Glutamatergic neuron (in vitro differentiated cells): ENCODE results near the gene TCERG1L. TPM values are rescaled to one million over a fixed set of nuclear protein-coding genes. Genes with fewer than 3 reads are reported as not detected.

Source experiments
- DNase-seq: peaks from one replicate; pipeline ENCODE4 v3.0.0; 2022
- H3K27ac Mint-ChIP-seq: one replicate; pipeline ENCODE4 v1.8.0; 2020; ENCODE audit warnings: mild to moderate bottlenecking, mixed read lengths, inconsistent platforms; ENCODE audit not compliant: unreplicated experiment
- H3K27me3 Mint-ChIP-seq: one replicate; pipeline ENCODE4 v1.8.0; 2020; ENCODE audit warnings: mild to moderate bottlenecking, moderate library complexity, mixed read lengths, inconsistent platforms; ENCODE audit not compliant: unreplicated experiment
- H3K36me3 Mint-ChIP-seq: one replicate; pipeline ENCODE4 v1.8.0; 2020; ENCODE audit warnings: mild to moderate bottlenecking, mixed read lengths, inconsistent platforms; ENCODE audit not compliant: unreplicated experiment
- H3K4me1 Mint-ChIP-seq: one replicate; pipeline ENCODE4 v1.8.0; 2020; ENCODE audit warnings: mild to moderate bottlenecking, low read depth, mixed read lengths, inconsistent platforms; ENCODE audit not compliant: unreplicated experiment
- H3K4me3 Mint-ChIP-seq: one replicate; pipeline ENCODE4 v1.8.0; 2020; ENCODE audit warnings: mild to moderate bottlenecking, mixed read lengths, inconsistent platforms; ENCODE audit not compliant: unreplicated experiment
- H3K9me3 Mint-ChIP-seq: one replicate; pipeline ENCODE4 v1.8.0; 2020; ENCODE audit warnings: mild to moderate bottlenecking, moderate library complexity, mixed read lengths, inconsistent platforms; ENCODE audit not compliant: unreplicated experiment
- CTCF ChIP-seq: fragments of 200-600 bp; sonication (generic); IDR thresholded peaks from one replicate; pipeline ENCODE4 v1.5.0; 2021; ENCODE audit not compliant: partially characterized antibody, unreplicated experiment
- total RNA-seq: library from RNA; stranded (reverse); fragmentation: NEBNext Ultra II Directional; extraction: Animal tissue kit (Norgen Biotek cat#: 25700); gene quantifications from one replicate; pipeline ENCODE4 v1.2.1, GENCODE V29; 2021; ENCODE audit not compliant: unreplicated experiment

The TCERG1L gene
- total RNA-seq, 1 donor from 2014 or later = 2.2 TPM

DNA sequence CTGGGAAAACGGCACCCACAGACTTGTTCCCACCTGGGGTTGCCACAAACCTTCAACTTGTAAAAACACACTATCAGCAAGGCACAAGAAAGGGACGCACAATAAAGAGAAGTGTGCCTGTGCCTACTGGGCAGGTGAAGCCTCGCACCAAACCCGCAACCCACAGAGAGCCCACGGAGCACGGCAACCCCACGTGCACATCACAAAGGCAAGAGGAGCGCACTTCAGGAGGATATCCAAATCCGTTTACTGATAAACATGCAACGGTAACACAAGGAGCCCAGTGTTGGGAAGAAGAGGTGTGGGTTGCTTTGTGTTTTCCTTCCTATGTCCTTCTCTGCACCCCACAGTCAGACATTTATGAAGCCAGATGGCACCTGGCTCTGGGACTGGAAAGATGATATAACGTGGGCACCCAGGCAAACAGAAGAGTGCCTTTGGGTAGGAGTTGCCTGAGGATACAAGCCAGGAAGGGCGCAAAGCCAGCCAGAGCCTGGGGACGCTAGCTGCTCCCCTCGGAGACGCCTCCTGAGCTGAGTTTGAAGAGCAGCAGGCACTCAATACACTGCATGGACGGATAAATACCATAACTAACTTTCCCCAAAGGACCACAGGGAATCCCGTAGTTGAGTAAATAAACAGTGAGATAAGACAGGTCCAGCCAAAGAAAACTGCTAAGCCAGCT is 41.6 kb downstream of the TCERG1L start:
- peaks cover 10% of the 10 kb centered on the region for H3K36me3 Mint-ChIP-seq
- peaks cover 3% of the 10 kb centered on the region for H3K4me1 Mint-ChIP-seq
- no peak overlapping the region for H3K27ac Mint-ChIP-seq
- no peak for DNase-seq
- no peak for TF ChIP-seq CTCF
- peaks cover 8% of the 10 kb centered on the region for H3K27me3 Mint-ChIP-seq
- peaks cover 7% of the 10 kb centered on the region for H3K9me3 Mint-ChIP-seq
- no peak overlapping the region for H3K4me3 Mint-ChIP-seq

DNA sequence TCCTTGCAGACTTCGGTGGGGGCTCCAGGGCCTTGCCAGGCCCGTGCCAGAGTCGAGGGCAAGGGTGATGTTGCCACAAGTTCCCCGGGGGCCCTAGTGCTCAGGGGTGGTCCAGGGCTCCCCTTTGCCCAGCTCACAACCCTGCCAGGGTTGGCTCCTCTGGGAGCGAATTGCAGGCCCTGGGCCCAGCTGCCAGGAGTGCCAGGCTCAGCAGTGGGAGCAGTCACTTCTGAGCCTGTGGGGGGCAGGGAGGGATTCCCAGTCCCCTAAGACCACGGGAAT is 43.8 kb downstream of the TCERG1L start:
- Mint-ChIP-seq H3K27ac (no peak overlapping the region), H3K9me3 (peaks cover 7% of the 10 kb centered on the region), H3K4me3 (no peak overlapping the region), H3K27me3 (peaks cover 8% of the 10 kb centered on the region), H3K36me3 (peaks cover 13% of the 10 kb centered on the region), H3K4me1 (peaks cover 3% of the 10 kb centered on the region)
- TF ChIP-seq CTCF = no peak
- no peak for DNase-seq

GRCh38 chr10:131266936-131267813 is 44.3 kb downstream of the TCERG1L start:
- Mint-ChIP-seq H3K4me1 (peaks cover 3% of the 10 kb centered on the region), H3K9me3 (peaks cover 7% of the 10 kb centered on the region), H3K27ac (no peak overlapping the region), H3K36me3 (peaks cover 13% of the 10 kb centered on the region), H3K4me3 (no peak overlapping the region), H3K27me3 (peaks cover 8% of the 10 kb centered on the region)
- TF ChIP-seq CTCF = no peak
- no peak for DNase-seq

- Mint-ChIP-seq H3K4me1 (no peaks in the 10 kb centered on the region), H3K36me3 (peaks cover 13% of the 10 kb centered on the region), H3K9me3 (peaks cover 4% of the 10 kb centered on the region), H3K27me3 (peaks cover 3% of the 10 kb centered on the region), H3K4me3 (no peak overlapping the region), H3K27ac (no peak overlapping the region)
- TF ChIP-seq CTCF = no peak
- DNase-seq = no peak
These were observed 47.3 kb downstream of the TCERG1L start for GRCh38 chr10:131264110-131264788.
